Nephron (organoid): ENCODE measurements around the gene RIOK3.
A peak's percentile ranks its signal among the peaks of the same experiment; 100 is the strongest.

Source experiments
- H3K27ac Mint-ChIP-seq, 3 experiments: 2 replicates each; pipeline ENCODE4 v1.8.0; 2020; ENCODE audit warnings: mixed read lengths in 3 of 3, mild to moderate bottlenecking in 2 of 3, moderate library complexity in 1 of 3
- H3K27me3 Mint-ChIP-seq: 2 replicates; pipeline ENCODE4 v1.8.0; 2021; ENCODE audit warnings: low read depth, mild to moderate bottlenecking, moderate library complexity, mixed read lengths
- H3K36me3 Mint-ChIP-seq: 2 replicates; pipeline ENCODE4 v1.8.0; 2020; ENCODE audit warnings: low read depth, mixed read lengths
- H3K4me1 Mint-ChIP-seq: 2 replicates; pipeline ENCODE4 v1.8.0; 2020; ENCODE audit warnings: mixed read lengths
- H3K4me3 Mint-ChIP-seq, 3 experiments: 2 replicates each; pipeline ENCODE4 v1.8.0; 2020; ENCODE audit warnings: mild to moderate bottlenecking in 3 of 3, mixed read lengths in 3 of 3, moderate library complexity in 2 of 3
- H3K9me3 Mint-ChIP-seq: 2 replicates; pipeline ENCODE4 v1.8.0; 2020; ENCODE audit warnings: mixed read lengths
- CTCF ChIP-seq, 3 experiments: fragments of 200-600 bp; sonication (generic); IDR thresholded peaks; one replicate each; pipeline ENCODE4 v1.5.0; 2021; ENCODE audit warnings: antibody characterized with exemption in 3 of 3; ENCODE audit not compliant: unreplicated experiment in 3 of 3

RIOK3 gene

GRCh38 chr18:23512641-23513040, 59.6 kb downstream of the RIOK3 start:
- Mint-ChIP-seq H3K36me3 (peaks cover 55% of the 10 kb centered on the region), H3K27ac (no peak overlapping the region), H3K9me3 (no peaks in the 10 kb centered on the region), H3K4me1 (no peaks in the 10 kb centered on the region), H3K4me3 (no peak overlapping the region), H3K27me3 (peaks cover 3% of the 10 kb centered on the region)
- TF ChIP-seq CTCF (IDR thresholded peaks at IDR 0.05; ENCODE audit: unreplicated experiment in 3 of 3), result no peak

DNA sequence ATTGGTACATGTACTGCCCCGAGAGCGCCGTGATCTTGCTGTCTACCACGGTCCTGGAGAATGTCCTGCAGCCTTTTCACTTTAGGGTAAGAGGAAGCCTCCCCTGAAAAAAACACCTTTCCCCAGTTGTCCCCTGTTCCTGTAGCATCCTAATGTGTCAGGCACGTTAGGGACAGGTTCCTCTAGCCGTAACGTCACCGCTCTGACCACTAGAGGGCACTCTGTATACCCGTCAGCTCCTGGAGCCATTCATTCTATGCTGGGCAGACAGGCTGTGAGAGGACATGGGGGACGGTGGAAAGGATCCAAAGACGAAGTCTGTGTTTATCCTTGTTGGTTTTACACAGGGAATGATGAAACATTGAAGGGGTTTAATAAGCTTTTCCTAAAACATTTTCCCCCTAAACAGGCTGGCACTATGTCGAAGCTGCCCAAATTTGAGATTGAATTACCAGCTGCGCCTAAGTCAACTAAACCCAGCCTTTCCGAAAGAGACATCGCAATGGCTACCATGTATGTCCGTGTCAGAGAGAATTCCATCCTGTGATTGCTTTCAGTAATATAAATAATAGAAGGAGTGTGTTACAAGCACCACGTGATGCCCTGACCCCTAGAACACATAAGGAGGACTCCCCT, 62.9 kb downstream of the RIOK3 start:
- peaks cover 53% of the 10 kb centered on the region for H3K36me3 Mint-ChIP-seq
- peak overlapping the region; percentile 7 to 70 (median 16) for H3K27ac Mint-ChIP-seq
- no peak overlapping the region for H3K4me3 Mint-ChIP-seq
- H3K9me3 Mint-ChIP-seq, result no peaks in the 10 kb centered on the region
- TF ChIP-seq CTCF (IDR thresholded peaks at IDR 0.05; ENCODE audit: unreplicated experiment in 3 of 3), result peak; percentile 78 to 84 (median 80)
- H3K27me3 Mint-ChIP-seq, result peaks cover 3% of the 10 kb centered on the region
- no peaks in the 10 kb centered on the region for H3K4me1 Mint-ChIP-seq

DNA sequence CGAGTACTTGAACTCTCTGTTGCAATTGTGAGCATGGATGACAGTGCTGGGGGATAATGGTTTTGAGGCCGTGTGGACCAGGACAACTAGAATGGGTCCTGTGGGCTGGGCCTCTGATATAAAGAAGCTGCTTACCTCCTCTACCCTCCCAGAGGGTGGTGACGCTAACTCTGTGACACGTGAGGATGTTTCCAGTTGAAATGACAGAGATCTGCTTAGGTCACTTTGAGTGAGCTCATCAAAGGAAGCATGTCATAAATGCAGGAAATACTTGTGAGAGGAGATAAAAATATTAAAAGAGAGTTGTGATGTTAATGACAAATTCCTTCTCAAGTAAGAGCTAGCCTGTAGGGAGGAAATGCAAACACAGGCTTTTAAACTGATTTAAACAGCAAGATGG, 66.6 kb downstream of the RIOK3 start:
- H3K36me3 Mint-ChIP-seq, result peaks cover 67% of the 10 kb centered on the region
- no peaks in the 10 kb centered on the region for H3K9me3 Mint-ChIP-seq
- H3K4me3 Mint-ChIP-seq, result no peak overlapping the region
- no peak overlapping the region for H3K27ac Mint-ChIP-seq
- no peaks in the 10 kb centered on the region for H3K4me1 Mint-ChIP-seq
- TF ChIP-seq CTCF (IDR thresholded peaks at IDR 0.05; ENCODE audit: unreplicated experiment in 3 of 3), result no peak
- no peaks in the 10 kb centered on the region for H3K27me3 Mint-ChIP-seq

GRCh38 chr18:23521271-23521670, 68.2 kb downstream of the RIOK3 start:
- no peak for TF ChIP-seq CTCF (IDR thresholded peaks at IDR 0.05; ENCODE audit: unreplicated experiment in 3 of 3)
- Mint-ChIP-seq H3K27ac (no peak overlapping the region), H3K4me3 (no peak overlapping the region), H3K9me3 (no peaks in the 10 kb centered on the region), H3K27me3 (no peaks in the 10 kb centered on the region), H3K4me1 (no peaks in the 10 kb centered on the region), H3K36me3 (peaks cover 68% of the 10 kb centered on the region)

DNA sequence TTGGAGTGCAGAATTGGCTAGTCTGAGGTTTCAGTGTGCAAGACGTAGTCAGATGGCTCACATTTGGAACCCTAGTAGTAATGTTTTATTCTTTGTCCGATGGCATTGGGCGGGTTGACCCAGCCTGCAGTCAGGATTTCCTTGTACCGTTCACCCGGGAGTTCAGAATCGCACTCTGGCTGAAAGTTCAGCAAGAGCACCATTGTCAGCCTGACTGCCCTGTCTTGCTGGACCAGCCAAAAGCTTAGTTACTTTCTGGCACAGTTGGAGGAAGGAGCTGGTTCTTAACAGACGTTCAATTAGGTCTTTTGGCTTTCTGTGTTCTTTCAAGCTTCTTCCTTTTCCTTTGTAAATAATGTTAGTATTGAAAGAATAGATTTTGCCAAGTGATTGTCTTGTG, 68.8 kb downstream of the RIOK3 start:
- peaks cover 74% of the 10 kb centered on the region for H3K36me3 Mint-ChIP-seq
- no peak overlapping the region for H3K4me3 Mint-ChIP-seq
- TF ChIP-seq CTCF (IDR thresholded peaks at IDR 0.05; ENCODE audit: unreplicated experiment in 3 of 3), result no peak
- no peak overlapping the region for H3K27ac Mint-ChIP-seq
- H3K4me1 Mint-ChIP-seq, result peaks cover 5% of the 10 kb centered on the region
- no peaks in the 10 kb centered on the region for H3K27me3 Mint-ChIP-seq
- no peaks in the 10 kb centered on the region for H3K9me3 Mint-ChIP-seq
